ENCODE measurements around the gene PRMT3.

DNA sequence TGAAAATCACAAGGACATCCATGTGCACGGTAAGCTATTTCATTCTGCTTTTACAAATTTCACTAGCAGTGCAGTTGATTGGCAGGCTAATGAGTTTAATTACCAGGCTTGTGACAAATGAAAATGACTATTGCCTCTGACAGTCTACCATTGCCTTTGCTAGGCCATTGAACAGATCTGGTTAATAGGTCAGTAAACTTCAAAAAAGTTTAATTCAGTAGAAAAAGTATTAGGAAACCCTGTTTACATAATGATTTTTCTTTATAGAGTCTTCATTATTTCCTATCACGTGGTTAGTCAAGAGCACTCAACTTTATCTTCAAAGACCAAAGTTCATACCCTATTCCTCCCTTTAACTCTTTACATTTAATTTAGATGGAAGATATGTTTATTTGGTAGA is 77.0 kb downstream of the PRMT3 start:
- TF ChIP-seq, protein P1, sequence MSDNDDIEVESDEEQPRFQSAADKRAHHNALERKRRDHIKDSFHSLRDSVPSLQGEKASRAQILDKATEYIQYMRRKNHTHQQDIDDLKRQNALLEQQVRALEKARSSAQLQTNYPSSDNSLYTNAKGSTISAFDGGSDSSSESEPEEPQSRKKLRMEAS (IDR thresholded peaks at IDR 0.05; ENCODE audit: insufficient read depth, insufficient read length), result no peak
- TF ChIP-seq, protein P2, sequence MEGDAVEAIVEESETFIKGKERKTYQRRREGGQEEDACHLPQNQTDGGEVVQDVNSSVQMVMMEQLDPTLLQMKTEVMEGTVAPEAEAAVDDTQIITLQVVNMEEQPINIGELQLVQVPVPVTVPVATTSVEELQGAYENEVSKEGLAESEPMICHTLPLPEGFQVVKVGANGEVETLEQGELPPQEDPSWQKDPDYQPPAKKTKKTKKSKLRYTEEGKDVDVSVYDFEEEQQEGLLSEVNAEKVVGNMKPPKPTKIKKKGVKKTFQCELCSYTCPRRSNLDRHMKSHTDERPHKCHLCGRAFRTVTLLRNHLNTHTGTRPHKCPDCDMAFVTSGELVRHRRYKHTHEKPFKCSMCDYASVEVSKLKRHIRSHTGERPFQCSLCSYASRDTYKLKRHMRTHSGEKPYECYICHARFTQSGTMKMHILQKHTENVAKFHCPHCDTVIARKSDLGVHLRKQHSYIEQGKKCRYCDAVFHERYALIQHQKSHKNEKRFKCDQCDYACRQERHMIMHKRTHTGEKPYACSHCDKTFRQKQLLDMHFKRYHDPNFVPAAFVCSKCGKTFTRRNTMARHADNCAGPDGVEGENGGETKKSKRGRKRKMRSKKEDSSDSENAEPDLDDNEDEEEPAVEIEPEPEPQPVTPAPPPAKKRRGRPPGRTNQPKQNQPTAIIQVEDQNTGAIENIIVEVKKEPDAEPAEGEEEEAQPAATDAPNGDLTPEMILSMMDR (IDR thresholded peaks at IDR 0.05; ENCODE audit: extremely low read depth in 1 of 2, insufficient read depth in 1 of 2, low read depth in 1 of 2, low read length in 2 of 2), result no peak
- TF ChIP-seq POLR2A (IDR thresholded peaks at IDR 0.05; ENCODE audit: low read depth, low read length) (no peak), EZH2 (IDR thresholded peaks at IDR 0.05; ENCODE audit: borderline replicate concordance, low read depth, low read length, severe bottlenecking) (no peak), MYC (IDR thresholded peaks at IDR 0.05; ENCODE audit: low read depth, low read length) (no peak), POLR2AphosphoS5 (IDR thresholded peaks at IDR 0.05; ENCODE audit: insufficient read depth, low read depth, low read length) (no peak)
